Cardiac septum (tissue), 1 donor: ENCODE data around the gene SEL1L2. TPM values are rescaled to one million over a fixed set of nuclear protein-coding genes. Genes with fewer than 3 reads are reported as not detected.

Experiments used
- DNase-seq: peaks from one replicate; pipeline ENCODE4 v3.0.0-alpha.2; 2020; ENCODE audit warnings: low spot score
- intact Hi-C: fragments of 100-400 bp; cut with DNase I; formaldehyde crosslinking; loops from one replicate; pipeline ENCODE4 v1.14.0; 2022
- total RNA-seq: library from RNA; stranded (reverse); fragmentation: NEBNext Ultra II Directional; extraction: Animal tissue kit (Norgen Biotek cat#: 25700); gene quantifications from one replicate; pipeline ENCODE4 v1.2.1, GENCODE V29; 2021
- donor health status: DM: no; HTN: no; CAD: no.

SEL1L2 gene
- total RNA-seq, 1 donor from 2014 or later, result 1.4 TPM

GRCh38 chr20:13874394-13875157, 115.8 kb downstream of the SEL1L2 start:
- intact Hi-C loops, result no loop called here
- DNase-seq, result no peak

- intact Hi-C loops, result no loop called here
- no peak for DNase-seq
Measured at GRCh38 chr20:13873831-13874230, 116.6 kb downstream of the SEL1L2 start.

- no peak for DNase-seq
- intact Hi-C loops, result no loop called here
Measured at GRCh38 chr20:13870170-13870748, 120.2 kb downstream of the SEL1L2 start.

- intact Hi-C loops, result no loop called here
- DNase-seq, result no peak
Measured at GRCh38 chr20:13868331-13868730, 122.1 kb downstream of the SEL1L2 start.

GRCh38 chr20:13865791-13866351, 124.5 kb downstream of the SEL1L2 start:
- no peak for DNase-seq
- intact Hi-C loops, result no loop called here

- intact Hi-C loops, result no loop called here
Measured at GRCh38 chr20:13865156-13865555, 125.3 kb downstream of the SEL1L2 start.

GRCh38 chr20:13863244-13863643, 127.2 kb downstream of the SEL1L2 start:
- intact Hi-C loops, result no loop called here
- no peak for DNase-seq

More at GRCh38 chr20:13865156-13865555, 125.3 kb downstream of the SEL1L2 start:
- DNase-seq, result no peak

GRCh38 chr20:13862245-13862644, 128.2 kb downstream of the SEL1L2 start:
- intact Hi-C loops, result no loop called here
- DNase-seq, result no peak

- no peak for DNase-seq
- intact Hi-C loops, result no loop called here
Measured at GRCh38 chr20:13858871-13859270, 131.5 kb downstream of the SEL1L2 start.

- DNase-seq, result no peak
- intact Hi-C loops, result no loop called here
Measured at GRCh38 chr20:13858439-13858838, 132.0 kb downstream of the SEL1L2 start.

GRCh38 chr20:13857961-13858360, 132.5 kb downstream of the SEL1L2 start:
- no peak for DNase-seq
- intact Hi-C loops, result no loop called here

GRCh38 chr20:13857304-13857703, 133.1 kb downstream of the SEL1L2 start:
- intact Hi-C loops, result no loop called here
- DNase-seq, result peak; percentile 80

GRCh38 chr20:13856354-13856753, 134.1 kb downstream of the SEL1L2 start:
- intact Hi-C loops, result no loop called here
- DNase-seq, result no peak

GRCh38 chr20:13855613-13856012, 134.8 kb downstream of the SEL1L2 start:
- DNase-seq, result no peak
- intact Hi-C loops, result no loop called here

- DNase-seq, result no peak
- intact Hi-C loops, result no loop called here
Measured at GRCh38 chr20:13852306-13852705, 138.1 kb downstream of the SEL1L2 start.

GRCh38 chr20:13851279-13851678, 139.1 kb downstream of the SEL1L2 start:
- intact Hi-C loops, result no loop called here
- no peak for DNase-seq

- DNase-seq, result no peak
- intact Hi-C loops, result no loop called here
Measured at GRCh38 chr20:13844296-13844695, 146.1 kb downstream of the SEL1L2 start.

- intact Hi-C loops, result no loop called here
- no peak for DNase-seq
Measured at GRCh38 chr20:13841206-13841605, 149.2 kb downstream of the SEL1L2 start.

- no peak for DNase-seq
- intact Hi-C loops, result no loop called here
Measured at GRCh38 chr20:13840093-13840465, 150.3 kb downstream of the SEL1L2 start.

- intact Hi-C loops, result no loop called here
- no peak for DNase-seq
Measured at GRCh38 chr20:13839421-13840092, 150.9 kb downstream of the SEL1L2 start.

GRCh38 chr20:13838664-13839063, 151.8 kb downstream of the SEL1L2 start:
- intact Hi-C loops, result no loop called here
- no peak for DNase-seq
